ENCODE measurements around the gene TAF4B.
"Not testable (repeated sequence)": the region's sequence is repeated elsewhere in the genome, so short reads cannot be mapped to it uniquely, and the experiment has no call there.

Gene TAF4B

DNA sequence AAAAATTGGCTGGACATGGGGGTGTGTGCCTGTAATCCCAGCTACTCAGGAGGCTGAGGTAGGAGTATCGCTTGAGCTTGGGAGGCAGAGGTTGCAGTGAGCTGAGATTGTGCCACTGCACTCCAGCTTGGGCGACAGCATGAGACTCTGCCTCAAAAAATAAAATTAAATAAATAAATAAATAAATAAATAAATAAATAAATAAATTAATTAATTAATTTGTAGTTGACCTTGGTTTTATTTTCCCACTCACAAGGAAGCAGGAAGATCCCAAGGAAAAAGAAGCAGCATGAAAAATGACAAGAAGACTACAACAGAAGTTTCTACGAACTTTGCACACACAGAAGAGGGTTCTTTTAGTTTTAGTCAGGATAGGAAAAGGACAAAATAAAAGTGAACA is 211.4 kb downstream of the TAF4B start:
- H3K9ac ChIP-seq (ENCODE audit: low read length); H4K8ac ChIP-seq (ENCODE audit: low read length); H3K79me1 ChIP-seq (replicated peaks; ENCODE audit: low read length, poor library complexity, severe bottlenecking); H3K4ac ChIP-seq (ENCODE audit: low read depth in 1 of 2, low read length in 2 of 2); DNase-seq; H3K4me3 ChIP-seq (ENCODE audit: insufficient read depth in 1 of 2, low read depth in 1 of 2, low read length in 2 of 2); H3K14ac ChIP-seq (ENCODE audit: low read length in 2 of 2); H2AK5ac ChIP-seq (ENCODE audit: low read length, severe bottlenecking); H4K91ac ChIP-seq (ENCODE audit: low read length); H3K9me3 ChIP-seq (ENCODE audit: control insufficient read depth, low read length); H3K36me3 ChIP-seq (ENCODE audit: control insufficient read depth in 1 of 2, insufficient read depth in 2 of 2, low read depth in 1 of 2, low read length in 2 of 2); H3K27ac ChIP-seq (ENCODE audit: low read length, poor library complexity, severe bottlenecking); H2BK5ac ChIP-seq (ENCODE audit: low read depth, low read length, poor library complexity, severe bottlenecking); H3K23ac ChIP-seq (ENCODE audit: low read length in 2 of 2); H3K27me3 ChIP-seq (ENCODE audit: control insufficient read depth in 1 of 2, insufficient read depth in 1 of 2, low read length in 2 of 2); H3K4me2 ChIP-seq (ENCODE audit: low read length, poor library complexity, severe bottlenecking); H2BK120ac ChIP-seq (ENCODE audit: low read depth, low read length); H3K18ac ChIP-seq (ENCODE audit: low read depth in 1 of 2, low read length in 2 of 2); H2BK12ac ChIP-seq (ENCODE audit: low read length in 2 of 2); H2BK15ac ChIP-seq (ENCODE audit: low read depth, poor library complexity, severe bottlenecking); H2AFZ ChIP-seq (ENCODE audit: low read depth, low read length): not testable (repeated sequence)
- H3K4me1 ChIP-seq (ENCODE audit: control insufficient read depth, insufficient read depth, low read depth, low read length), result peaks cover 14% of the 10 kb centered on the region
- WGBS, result 100% methylated on average over 1 of the region's 3 CpGs

DNA sequence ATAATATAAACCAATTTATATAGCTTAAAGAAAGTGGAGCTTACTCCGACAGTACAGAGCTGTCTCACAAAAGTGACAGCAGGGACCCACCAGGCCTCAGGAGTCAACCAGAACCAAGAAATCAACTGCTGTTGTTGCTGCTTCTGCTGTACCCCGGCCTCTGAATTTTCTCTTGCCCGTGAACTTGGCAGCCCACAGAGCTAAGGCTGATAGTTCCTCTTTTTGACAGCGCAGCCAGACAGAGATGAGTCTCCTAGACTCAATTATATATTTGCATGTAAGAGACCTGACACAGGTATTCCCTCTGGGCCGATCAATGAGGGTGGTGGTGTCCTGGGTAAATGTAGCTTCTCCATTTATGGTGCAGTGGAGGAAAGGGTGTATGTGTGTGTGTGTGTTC is 212.7 kb downstream of the TAF4B start:
- no peak overlapping the region for H2BK15ac ChIP-seq (ENCODE audit: low read depth, poor library complexity, severe bottlenecking)
- no peak overlapping the region for H3K14ac ChIP-seq (ENCODE audit: low read length in 2 of 2)
- H3K27me3 ChIP-seq (ENCODE audit: control insufficient read depth in 1 of 2, insufficient read depth in 1 of 2, low read length in 2 of 2), result no peaks in the 10 kb centered on the region
- no peak overlapping the region for H2BK120ac ChIP-seq (ENCODE audit: low read depth, low read length)
- no peak overlapping the region for H3K4ac ChIP-seq (ENCODE audit: low read depth in 1 of 2, low read length in 2 of 2)
- H3K4me3 ChIP-seq (ENCODE audit: insufficient read depth in 1 of 2, low read depth in 1 of 2, low read length in 2 of 2), result no peak overlapping the region
- no peak overlapping the region for H3K27ac ChIP-seq (ENCODE audit: low read length, poor library complexity, severe bottlenecking)
- WGBS, result 87% methylated on average over 5 of the region's 5 CpGs
- no peak overlapping the region for H3K23ac ChIP-seq (ENCODE audit: low read length in 2 of 2)
- H2AFZ ChIP-seq (ENCODE audit: low read depth, low read length), result no peak overlapping the region
- H3K18ac ChIP-seq (ENCODE audit: low read depth in 1 of 2, low read length in 2 of 2), result no peak overlapping the region
- H3K9me3 ChIP-seq (ENCODE audit: control insufficient read depth, low read length), result peaks cover 4% of the 10 kb centered on the region
- peaks cover 12% of the 10 kb centered on the region for H3K4me1 ChIP-seq (ENCODE audit: control insufficient read depth, insufficient read depth, low read depth, low read length)
- no peak overlapping the region for H2BK12ac ChIP-seq (ENCODE audit: low read length in 2 of 2)
- no peak overlapping the region for H3K9ac ChIP-seq (ENCODE audit: low read length)
- no peaks in the 10 kb centered on the region for H3K36me3 ChIP-seq (ENCODE audit: control insufficient read depth in 1 of 2, insufficient read depth in 2 of 2, low read depth in 1 of 2, low read length in 2 of 2)
- H4K91ac ChIP-seq (ENCODE audit: low read length), result no peak overlapping the region
- H3K4me2 ChIP-seq (ENCODE audit: low read length, poor library complexity, severe bottlenecking), result no peak overlapping the region
- DNase-seq, result no peak
- no peak overlapping the region for H4K8ac ChIP-seq (ENCODE audit: low read length)
- no peak overlapping the region for H2AK5ac ChIP-seq (ENCODE audit: low read length, severe bottlenecking)
- no peak overlapping the region for H2BK5ac ChIP-seq (ENCODE audit: low read depth, low read length, poor library complexity, severe bottlenecking)
- H3K79me1 ChIP-seq (replicated peaks; ENCODE audit: low read length, poor library complexity, severe bottlenecking), result no peaks in the 10 kb centered on the region

DNA sequence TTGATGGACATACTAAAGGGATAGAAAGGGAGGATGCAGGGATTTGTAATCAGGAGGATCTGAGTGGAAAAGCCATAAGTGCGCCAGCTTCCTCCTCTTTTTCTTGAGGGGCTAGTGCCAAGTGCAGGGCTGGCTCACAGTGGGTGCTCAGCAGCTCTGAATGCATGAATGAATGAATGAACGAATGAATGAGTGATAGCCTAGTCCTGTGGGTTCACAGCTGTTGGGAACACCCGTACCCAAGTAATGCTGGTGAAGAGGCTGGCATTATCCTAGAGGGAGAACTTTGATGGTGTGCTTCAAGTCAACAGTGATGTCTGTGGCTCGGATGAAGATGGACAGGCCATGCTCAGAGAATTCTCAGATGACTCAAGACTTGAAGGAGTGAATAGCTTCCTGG is 213.3 kb downstream of the TAF4B start:
- H3K36me3 ChIP-seq (ENCODE audit: control insufficient read depth in 1 of 2, insufficient read depth in 2 of 2, low read depth in 1 of 2, low read length in 2 of 2), result no peaks in the 10 kb centered on the region
- no peak overlapping the region for H2BK120ac ChIP-seq (ENCODE audit: low read depth, low read length)
- no peaks in the 10 kb centered on the region for H3K27me3 ChIP-seq (ENCODE audit: control insufficient read depth in 1 of 2, insufficient read depth in 1 of 2, low read length in 2 of 2)
- H2BK15ac ChIP-seq (ENCODE audit: low read depth, poor library complexity, severe bottlenecking), result no peak overlapping the region
- DNase-seq, result no peak
- H2BK5ac ChIP-seq (ENCODE audit: low read depth, low read length, poor library complexity, severe bottlenecking), result no peak overlapping the region
- H3K9me3 ChIP-seq (ENCODE audit: control insufficient read depth, low read length), result peaks cover 7% of the 10 kb centered on the region
- no peaks in the 10 kb centered on the region for H3K79me1 ChIP-seq (replicated peaks; ENCODE audit: low read length, poor library complexity, severe bottlenecking)
- peaks cover 12% of the 10 kb centered on the region for H3K4me1 ChIP-seq (ENCODE audit: control insufficient read depth, insufficient read depth, low read depth, low read length)
- no peak overlapping the region for H2BK12ac ChIP-seq (ENCODE audit: low read length in 2 of 2)
- no peak overlapping the region for H3K4me2 ChIP-seq (ENCODE audit: low read length, poor library complexity, severe bottlenecking)
- WGBS, result 87% methylated on average over 4 of the region's 4 CpGs
- H2AK5ac ChIP-seq (ENCODE audit: low read length, severe bottlenecking), result no peak overlapping the region
- H3K27ac ChIP-seq (ENCODE audit: low read length, poor library complexity, severe bottlenecking), result no peak overlapping the region
- no peak overlapping the region for H3K18ac ChIP-seq (ENCODE audit: low read depth in 1 of 2, low read length in 2 of 2)
- H2AFZ ChIP-seq (ENCODE audit: low read depth, low read length), result no peak overlapping the region
- H4K91ac ChIP-seq (ENCODE audit: low read length), result no peak overlapping the region
- no peak overlapping the region for H3K9ac ChIP-seq (ENCODE audit: low read length)
- H4K8ac ChIP-seq (ENCODE audit: low read length), result no peak overlapping the region
- H3K4me3 ChIP-seq (ENCODE audit: insufficient read depth in 1 of 2, low read depth in 1 of 2, low read length in 2 of 2), result no peak overlapping the region
- H3K14ac ChIP-seq (ENCODE audit: low read length in 2 of 2), result no peak overlapping the region
- no peak overlapping the region for H3K4ac ChIP-seq (ENCODE audit: low read depth in 1 of 2, low read length in 2 of 2)
- no peak overlapping the region for H3K23ac ChIP-seq (ENCODE audit: low read length in 2 of 2)

DNA sequence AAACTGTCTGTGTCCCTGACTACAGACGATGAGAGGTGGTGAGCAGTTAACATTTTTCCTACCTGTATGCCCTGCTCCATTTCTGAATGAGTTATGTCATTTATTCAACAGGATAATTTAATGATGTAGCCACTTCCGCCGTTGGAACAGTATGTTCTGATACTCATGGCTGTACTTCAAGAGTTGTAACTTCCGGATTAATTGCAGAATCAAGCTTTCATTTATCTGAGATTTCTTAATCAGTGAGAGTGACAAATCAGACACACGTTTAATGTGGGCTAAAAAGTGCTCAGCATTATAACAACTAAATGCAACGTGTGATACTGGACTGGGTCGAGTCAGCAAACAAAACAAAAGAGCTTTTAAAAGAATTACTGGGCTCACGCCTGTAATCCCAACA is 214.4 kb downstream of the TAF4B start:
- H3K14ac ChIP-seq (ENCODE audit: low read length in 2 of 2), result no peak overlapping the region
- no peak overlapping the region for H3K18ac ChIP-seq (ENCODE audit: low read depth in 1 of 2, low read length in 2 of 2)
- H3K27ac ChIP-seq (ENCODE audit: low read length, poor library complexity, severe bottlenecking), result no peak overlapping the region
- peaks cover 11% of the 10 kb centered on the region for H3K4me1 ChIP-seq (ENCODE audit: control insufficient read depth, insufficient read depth, low read depth, low read length)
- no peak overlapping the region for H2AFZ ChIP-seq (ENCODE audit: low read depth, low read length)
- no peak overlapping the region for H3K4ac ChIP-seq (ENCODE audit: low read depth in 1 of 2, low read length in 2 of 2)
- no peak overlapping the region for H3K4me2 ChIP-seq (ENCODE audit: low read length, poor library complexity, severe bottlenecking)
- no peak overlapping the region for H2BK12ac ChIP-seq (ENCODE audit: low read length in 2 of 2)
- no peaks in the 10 kb centered on the region for H3K27me3 ChIP-seq (ENCODE audit: control insufficient read depth in 1 of 2, insufficient read depth in 1 of 2, low read length in 2 of 2)
- no peak overlapping the region for H2BK5ac ChIP-seq (ENCODE audit: low read depth, low read length, poor library complexity, severe bottlenecking)
- no peak overlapping the region for H3K4me3 ChIP-seq (ENCODE audit: insufficient read depth in 1 of 2, low read depth in 1 of 2, low read length in 2 of 2)
- peaks cover 7% of the 10 kb centered on the region for H3K9me3 ChIP-seq (ENCODE audit: control insufficient read depth, low read length)
- H3K79me1 ChIP-seq (replicated peaks; ENCODE audit: low read length, poor library complexity, severe bottlenecking), result no peaks in the 10 kb centered on the region
- H2BK15ac ChIP-seq (ENCODE audit: low read depth, poor library complexity, severe bottlenecking), result no peak overlapping the region
- WGBS, result 94% methylated on average over 7 of the region's 8 CpGs
- H3K9ac ChIP-seq (ENCODE audit: low read length), result no peak overlapping the region
- H2BK120ac ChIP-seq (ENCODE audit: low read depth, low read length), result no peak overlapping the region
- H4K91ac ChIP-seq (ENCODE audit: low read length), result no peak overlapping the region
- H2AK5ac ChIP-seq (ENCODE audit: low read length, severe bottlenecking), result no peak overlapping the region
- H3K23ac ChIP-seq (ENCODE audit: low read length in 2 of 2), result no peak overlapping the region
- H4K8ac ChIP-seq (ENCODE audit: low read length), result no peak overlapping the region
- H3K36me3 ChIP-seq (ENCODE audit: control insufficient read depth in 1 of 2, insufficient read depth in 2 of 2, low read depth in 1 of 2, low read length in 2 of 2), result no peaks in the 10 kb centered on the region
- no peak for DNase-seq
